ENCODE measurements around the gene CAMK2D.
"Not testable (repeated sequence)": the region's sequence is repeated elsewhere in the genome, so short reads cannot be mapped to it uniquely, and the experiment has no call there.

Gene CAMK2D

DNA sequence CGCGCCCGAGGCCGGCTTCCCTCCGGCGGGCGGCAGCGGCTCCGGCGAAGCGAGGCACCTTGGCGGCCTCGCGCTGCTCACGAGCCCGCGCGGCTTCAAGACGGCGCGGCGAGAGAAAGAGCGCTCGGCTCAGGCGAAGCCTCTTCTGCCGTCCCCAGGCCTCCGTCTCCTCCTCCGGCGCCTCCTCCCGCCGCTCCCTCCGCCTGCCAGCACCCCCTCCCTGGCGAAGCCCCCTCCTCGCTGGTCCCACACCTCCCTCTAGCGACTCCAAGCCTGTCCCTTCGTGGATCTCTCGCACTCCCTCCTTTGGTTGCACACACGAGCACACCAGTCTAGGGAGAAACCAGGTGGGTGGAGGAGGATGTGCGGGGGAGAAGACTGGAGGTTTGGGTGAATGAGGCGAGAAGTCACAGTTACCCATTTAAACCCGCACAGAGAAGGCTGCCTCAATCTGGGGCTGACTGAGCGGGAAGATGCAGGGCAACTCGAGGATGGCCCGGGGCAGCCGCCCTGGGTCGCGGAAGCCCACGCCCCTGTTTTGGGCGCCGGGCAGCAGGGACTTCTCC lies at the start of gene CAMK2D:
Gene CAMK2D (minus strand): TSS at position 119 of the 566 bp plus-strand sequence. CDS start 670 bp downstream, outside the sequence.
- peak; percentile 97 for DNase-seq (ENCODE audit: low spot score)

DNA sequence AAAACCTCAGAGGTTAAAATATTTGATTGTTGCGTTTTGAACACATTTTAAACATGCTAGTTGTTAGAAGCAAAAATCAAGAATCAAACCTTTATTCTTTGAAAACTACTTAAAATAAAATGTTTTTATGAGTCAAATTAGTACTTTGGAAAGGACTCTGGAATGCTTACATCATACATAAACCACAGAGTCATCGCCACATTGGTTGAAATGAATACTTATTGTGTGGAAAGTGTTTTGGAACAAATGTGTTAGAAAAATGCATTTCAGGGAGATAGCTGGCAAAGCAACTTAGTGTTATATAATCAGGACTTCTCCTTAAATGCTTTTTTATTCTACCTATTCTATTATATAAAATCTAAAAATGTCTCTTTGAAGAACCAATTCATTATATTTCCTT lies 49.4 kb upstream of the CAMK2D start:
- no peak for DNase-seq (ENCODE audit: low spot score)

DNA sequence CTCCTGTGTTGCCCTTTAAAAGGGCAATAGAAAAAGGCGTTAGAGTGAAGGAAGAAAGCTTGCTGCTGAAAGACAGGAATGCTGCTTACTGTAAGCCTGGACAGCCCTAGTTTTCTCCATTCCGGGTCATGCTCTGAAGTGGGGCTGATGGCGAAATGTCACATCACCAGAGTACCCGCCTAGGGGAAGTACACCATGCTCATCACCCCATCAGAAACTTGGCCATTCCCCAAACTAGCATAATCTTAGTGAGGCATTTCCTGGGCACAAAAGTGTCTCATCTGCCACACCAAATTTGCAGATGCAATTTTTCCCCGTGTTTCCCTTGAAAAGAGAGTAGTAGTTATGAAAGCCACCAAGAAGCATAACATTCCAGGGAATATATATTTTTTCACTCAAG lies 47.8 kb upstream of the CAMK2D start:
- DNase-seq (ENCODE audit: low spot score): peak; percentile 64

GRCh38 chr4:113806850-113807249 lies 45.3 kb upstream of the CAMK2D start:
- no peak for DNase-seq (ENCODE audit: low spot score)

DNA sequence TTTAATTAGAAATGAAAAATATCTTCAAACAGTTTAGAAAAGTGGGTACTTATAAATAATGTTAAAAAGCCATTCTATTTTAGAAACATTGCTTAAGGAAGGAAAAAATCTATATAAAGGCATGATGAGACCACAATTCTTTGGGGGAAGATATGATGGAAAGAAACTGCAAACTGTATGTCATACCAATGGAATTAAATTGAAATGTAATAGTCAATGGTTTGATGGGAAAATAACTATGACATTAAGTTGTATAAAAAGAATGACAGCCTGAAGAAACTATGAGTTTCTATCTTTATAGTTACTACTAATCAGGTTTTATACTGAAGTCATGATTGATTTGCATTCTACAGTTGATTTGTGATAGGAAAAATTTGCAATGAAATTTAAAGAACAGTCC lies 40.3 kb upstream of the CAMK2D start:
- DNase-seq (ENCODE audit: low spot score): no peak

- DNase-seq (ENCODE audit: low spot score): not testable (repeated sequence)
Observed at GRCh38 chr4:113796381-113796780, 34.8 kb upstream of the CAMK2D start.

DNA sequence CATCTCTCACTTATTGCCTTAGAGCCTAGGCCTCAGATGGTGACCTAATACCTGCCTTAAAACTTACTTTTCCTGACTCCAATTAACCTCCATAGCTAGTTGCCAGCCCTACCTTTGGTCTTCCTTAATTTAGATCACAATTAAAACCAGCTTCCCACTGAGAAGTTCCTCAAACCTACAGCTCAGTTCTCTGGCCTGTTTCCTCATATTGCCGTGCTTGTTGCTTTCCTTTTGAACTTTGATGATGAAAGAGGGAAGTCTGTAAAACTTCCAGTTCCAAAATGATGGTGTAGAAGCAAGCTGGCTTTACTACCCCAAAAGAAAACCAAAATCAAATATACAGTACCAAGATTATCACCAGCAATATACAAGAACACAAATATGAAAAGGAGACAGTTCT lies 28.9 kb upstream of the CAMK2D start:
- DNase-seq (ENCODE audit: low spot score): peak; percentile 55

GRCh38 chr4:113788888-113789287 lies 27.4 kb upstream of the CAMK2D start:
- no peak for DNase-seq (ENCODE audit: low spot score)

- DNase-seq (ENCODE audit: low spot score): no peak
Observed at GRCh38 chr4:113785781-113786180, 24.2 kb upstream of the CAMK2D start.

DNA sequence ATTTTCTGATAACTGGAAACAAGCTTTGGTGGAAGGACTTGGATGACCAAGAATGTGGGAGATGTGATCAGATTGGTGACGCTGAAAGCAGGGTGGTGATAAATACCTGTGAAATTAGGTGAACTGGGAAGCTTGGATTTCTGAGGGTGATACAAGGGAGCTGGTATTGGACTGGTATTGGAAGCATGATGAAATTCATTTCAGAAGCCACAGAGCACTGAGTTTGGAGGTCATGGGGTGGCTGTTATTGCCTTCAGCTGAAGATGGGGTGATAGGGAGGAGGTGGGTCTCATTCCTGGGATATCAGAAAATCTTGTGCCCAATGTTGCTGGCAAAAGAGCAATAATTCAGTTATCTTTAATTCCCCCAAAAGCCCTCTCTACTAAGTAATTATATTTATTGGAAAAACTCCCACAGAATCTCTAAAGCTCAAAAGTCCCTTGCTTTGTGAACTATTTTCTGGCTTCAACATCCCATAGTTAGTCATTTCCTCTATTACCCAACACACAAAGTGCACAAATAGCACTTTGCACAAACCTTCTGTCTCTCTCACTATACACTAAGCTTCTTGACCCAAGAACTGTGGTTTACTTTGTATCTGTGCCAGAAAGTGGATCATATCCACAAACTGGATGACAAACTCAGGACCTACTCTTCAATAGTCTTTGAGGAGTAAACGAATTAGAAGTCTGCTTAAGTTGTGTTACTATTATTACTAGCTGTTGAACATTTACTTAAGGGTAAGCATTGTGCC lies 23.1 kb upstream of the CAMK2D start:
- DNase-seq (ENCODE audit: low spot score): peak; percentile 47

GRCh38 chr4:113783701-113784100 lies 22.2 kb upstream of the CAMK2D start:
- no peak for DNase-seq (ENCODE audit: low spot score)

DNA sequence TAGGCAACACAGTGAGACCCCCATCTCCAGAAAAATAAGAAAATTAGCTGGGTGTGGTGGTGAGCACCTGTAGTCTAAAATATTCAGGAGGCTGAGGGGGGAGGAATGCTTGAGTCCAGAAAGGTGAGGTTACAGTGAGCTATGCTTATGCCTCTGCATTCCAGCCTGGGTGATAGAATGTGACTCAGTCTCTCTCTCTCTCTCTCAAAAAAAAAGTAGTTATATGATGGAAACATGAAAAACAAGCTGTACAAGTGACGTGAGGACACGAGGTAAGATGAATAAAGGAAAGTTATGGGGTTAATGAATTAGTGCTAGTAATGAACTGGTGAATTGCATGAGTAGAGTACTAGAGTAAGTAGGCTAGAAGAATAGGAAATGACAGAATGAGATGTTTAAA lies 21.8 kb upstream of the CAMK2D start:
- no peak for DNase-seq (ENCODE audit: low spot score)

DNA sequence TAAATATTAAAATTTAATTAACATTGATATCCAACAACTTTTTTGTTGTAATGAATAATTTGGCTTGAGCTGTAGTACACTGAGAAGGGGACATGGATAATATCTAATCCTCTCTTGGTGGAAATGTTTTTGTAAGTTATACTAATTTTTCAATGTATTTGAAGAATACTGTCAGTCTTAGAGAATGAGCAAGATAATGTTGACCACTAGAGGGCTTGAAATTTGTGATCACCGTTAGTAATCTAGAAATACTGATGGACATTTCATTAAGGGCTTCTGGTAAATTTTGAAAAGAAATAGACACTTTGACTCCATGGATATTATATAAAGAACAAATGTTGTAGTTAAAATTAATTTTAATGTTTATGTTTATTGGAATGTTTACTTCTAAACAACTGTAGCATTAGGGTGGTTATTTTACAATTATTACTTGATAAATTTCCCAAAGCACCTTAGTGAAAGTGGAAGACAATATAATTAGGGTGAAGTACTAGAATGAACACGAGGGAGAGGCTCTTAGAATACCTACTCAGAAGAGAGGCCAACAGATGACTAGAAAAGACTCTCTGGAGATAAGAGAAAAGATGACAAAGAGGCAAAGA lies 20.0 kb upstream of the CAMK2D start:
- peak; percentile 32 for DNase-seq (ENCODE audit: low spot score)

GRCh38 chr4:113776679-113777078 lies 15.1 kb upstream of the CAMK2D start:
- no peak for DNase-seq (ENCODE audit: low spot score)

- DNase-seq (ENCODE audit: low spot score): no peak
Observed at GRCh38 chr4:113776016-113776415, 14.5 kb upstream of the CAMK2D start.

GRCh38 chr4:113773756-113774155 lies 12.2 kb upstream of the CAMK2D start:
- no peak for DNase-seq (ENCODE audit: low spot score)

- DNase-seq (ENCODE audit: low spot score): no peak
Observed at GRCh38 chr4:113773014-113773413, 11.5 kb upstream of the CAMK2D start.

DNA sequence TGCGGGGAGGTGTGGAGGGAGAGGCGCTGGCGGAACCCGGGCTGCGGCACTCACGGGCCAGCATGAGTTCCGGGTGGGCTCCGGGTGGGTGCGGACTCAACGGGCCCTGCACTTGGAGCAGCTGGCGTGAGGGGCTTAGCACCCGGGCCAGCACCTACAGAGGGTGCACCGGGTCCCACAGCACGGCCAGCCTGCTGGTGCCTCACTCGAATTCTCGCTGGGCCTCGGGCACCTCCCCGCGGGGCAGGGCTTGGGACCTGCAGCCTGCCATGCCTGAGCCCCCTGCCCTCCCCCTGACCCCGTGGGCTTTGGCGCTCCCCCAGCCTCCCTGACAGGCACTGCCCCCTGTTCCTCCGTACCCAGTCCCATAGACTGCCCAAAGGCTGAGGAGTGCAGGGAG lies 10.8 kb upstream of the CAMK2D start:
- DNase-seq (ENCODE audit: low spot score): no peak

- no peak for DNase-seq (ENCODE audit: low spot score)
Observed at GRCh38 chr4:113769744-113770143, 8.2 kb upstream of the CAMK2D start.

DNA sequence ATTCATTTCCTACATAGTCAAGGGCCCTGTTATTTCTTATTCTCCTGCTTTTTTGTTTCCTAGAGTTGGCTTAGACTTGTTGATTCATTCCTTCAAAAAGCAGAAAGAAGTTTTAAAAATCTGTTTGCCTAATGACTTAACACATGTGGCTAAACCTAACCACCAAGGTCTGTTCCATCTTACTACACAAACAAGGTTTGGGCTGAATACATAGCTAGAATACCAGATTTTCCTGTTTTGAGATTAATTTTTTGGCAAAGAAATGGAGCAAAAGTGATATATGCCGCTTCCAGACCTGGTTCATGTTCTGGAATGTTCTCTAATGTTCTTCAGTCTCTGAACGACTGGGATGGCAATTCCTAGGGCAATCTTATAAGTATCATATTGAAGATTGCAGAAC lies 7.4 kb upstream of the CAMK2D start:
- no peak for DNase-seq (ENCODE audit: low spot score)

DNA sequence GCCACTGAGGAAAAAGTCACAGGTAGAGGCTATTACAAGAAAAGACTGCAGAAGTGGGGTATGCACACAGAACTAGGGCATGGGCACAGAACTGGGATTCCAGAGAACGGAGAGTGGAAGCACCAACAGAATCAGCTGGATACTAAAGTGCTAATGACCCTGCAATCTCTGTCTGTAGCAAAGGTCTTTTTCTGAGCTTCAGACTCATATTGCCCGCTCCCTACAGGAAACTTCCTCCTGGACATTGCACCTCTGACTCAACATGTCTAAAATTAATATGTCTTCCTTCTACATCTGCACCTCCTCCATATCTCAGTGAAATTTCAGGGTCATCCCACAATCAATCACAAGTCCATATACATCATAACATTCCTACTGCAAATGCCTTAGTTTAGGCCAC lies 5.3 kb upstream of the CAMK2D start:
- DNase-seq (ENCODE audit: low spot score): no peak

DNA sequence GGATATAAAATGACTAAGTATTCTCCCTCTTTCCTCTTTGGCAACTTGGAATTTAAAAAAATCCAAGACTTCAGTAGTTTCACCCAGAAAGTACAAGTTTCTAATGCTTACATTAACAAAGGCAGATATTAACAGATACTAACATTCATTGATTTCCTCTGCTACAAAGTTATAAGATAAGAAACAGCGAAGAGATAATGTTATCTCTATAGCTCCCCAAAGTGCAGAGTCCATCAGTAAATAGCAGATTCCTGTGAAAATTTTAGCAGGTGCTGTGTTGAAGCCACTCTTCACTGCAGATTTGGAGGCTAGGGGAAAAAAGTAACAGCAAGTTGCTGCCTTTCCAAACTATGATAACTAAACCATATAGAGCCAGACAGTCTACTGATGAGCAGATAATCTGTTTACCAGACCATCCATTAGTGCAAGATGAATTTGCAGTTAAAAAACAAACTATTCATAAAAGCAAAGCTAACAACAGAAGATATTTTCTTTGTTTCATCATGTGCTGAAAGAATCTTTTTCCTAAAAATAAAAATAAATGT lies 3.3 kb upstream of the CAMK2D start:
- DNase-seq (ENCODE audit: low spot score): no peak

DNA sequence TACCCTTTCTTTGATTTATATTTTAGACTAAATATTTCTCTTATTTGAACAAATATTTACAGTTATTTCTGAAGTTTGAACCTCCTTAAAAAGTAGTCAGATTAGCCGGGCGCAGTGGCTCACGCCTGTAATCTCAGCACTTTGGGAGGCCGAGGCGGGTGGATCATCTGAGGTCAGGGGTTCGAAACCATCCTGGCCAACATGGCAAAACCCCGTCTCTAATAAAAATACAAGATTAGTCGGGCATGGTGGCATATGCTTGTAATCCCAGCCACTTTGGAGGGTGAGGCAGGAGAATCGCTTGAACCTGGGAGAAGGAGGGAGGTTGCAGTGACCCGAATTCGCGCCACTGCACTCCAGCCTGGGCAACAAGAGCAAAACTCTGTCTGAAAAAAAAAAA lies 2.4 kb upstream of the CAMK2D start:
- DNase-seq (ENCODE audit: low spot score): not testable (repeated sequence)

DNA sequence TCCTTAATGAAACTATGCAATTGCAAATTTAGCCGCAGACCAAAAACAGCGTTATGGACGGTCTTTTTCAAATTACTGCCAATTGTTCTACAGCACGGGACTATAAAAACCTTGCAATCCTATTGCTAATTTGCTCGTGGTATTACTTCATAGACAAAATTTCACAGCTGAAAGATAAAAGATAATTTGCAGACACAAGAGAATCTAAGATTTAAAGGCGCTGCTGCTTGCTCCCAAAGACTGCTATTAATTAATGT lies 1.4 kb upstream of the CAMK2D start:
- DNase-seq (ENCODE audit: low spot score): no peak
